ENCODE measurements around the gene SERTAD4. TPM values are rescaled to one million over a fixed set of nuclear protein-coding genes. Genes with fewer than 3 reads are reported as not detected.

Gene SERTAD4
- total and polyA plus RNA-seq, 2 donors (not counting 1 experiment from before 2014, with no cell fraction given): 0.17 to 7.6 TPM

DNA sequence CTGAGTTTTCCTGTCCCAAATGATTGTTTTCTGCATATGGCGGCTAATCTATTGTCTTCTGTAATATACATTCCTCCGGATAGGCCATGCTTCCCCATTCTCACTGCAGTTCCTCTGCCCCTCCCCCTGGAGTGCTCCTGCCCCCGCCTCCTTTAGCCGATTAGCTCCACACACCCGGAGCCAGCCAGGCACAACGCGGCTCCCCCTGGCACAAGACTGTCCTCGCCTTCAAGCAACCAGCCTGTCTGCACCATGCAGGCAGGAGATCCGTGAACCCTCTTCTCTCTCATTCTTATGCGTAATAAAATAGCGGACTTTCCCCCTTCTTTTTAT lies 18.0 kb downstream of the SERTAD4 start:
- Histone ChIP-seq H3K79me2 (ENCODE audit: control insufficient read depth, insufficient read depth, low read length) (no peaks in the 10 kb centered on the region), H3K4me3 (replicated peaks in 1 of 4; ENCODE audit: control extremely low read depth in 1 of 4, insufficient read depth in 1 of 4, low read depth in 3 of 4, low read length in 4 of 4) (no peak overlapping the region), H4K20me1 (ENCODE audit: control insufficient read depth, extremely low read depth, insufficient read depth, low read length) (no peaks in the 10 kb centered on the region), H3K9me3 (ENCODE audit: control insufficient read depth, insufficient read depth, low read depth, low read length) (no peaks in the 10 kb centered on the region), H3K27me3 (ENCODE audit: control insufficient read depth, insufficient read depth, low read length) (peaks cover 12% of the 10 kb centered on the region), H3K4me2 (ENCODE audit: extremely low read depth, insufficient read depth, low read length) (no peak overlapping the region), H3K9ac (ENCODE audit: insufficient read depth, low read length) (no peak overlapping the region), H3K27ac (ENCODE audit: insufficient read depth, low read length) (no peak overlapping the region), H2AFZ (ENCODE audit: low read length) (no peak overlapping the region), H3K36me3 (ENCODE audit: control insufficient read depth, insufficient read depth, low read length) (no peaks in the 10 kb centered on the region), H3K4me1 (ENCODE audit: control insufficient read depth, extremely low read depth, insufficient read depth, low read length) (peaks cover 2% of the 10 kb centered on the region)
- DNase-seq (ENCODE audit: low read depth in 2 of 2): peak in 1 of 2 donors; percentile 33
- no peak for TF ChIP-seq EZH2 (IDR thresholded peaks at IDR 0.05; ENCODE audit: low read length, missing control alignments)

DNA sequence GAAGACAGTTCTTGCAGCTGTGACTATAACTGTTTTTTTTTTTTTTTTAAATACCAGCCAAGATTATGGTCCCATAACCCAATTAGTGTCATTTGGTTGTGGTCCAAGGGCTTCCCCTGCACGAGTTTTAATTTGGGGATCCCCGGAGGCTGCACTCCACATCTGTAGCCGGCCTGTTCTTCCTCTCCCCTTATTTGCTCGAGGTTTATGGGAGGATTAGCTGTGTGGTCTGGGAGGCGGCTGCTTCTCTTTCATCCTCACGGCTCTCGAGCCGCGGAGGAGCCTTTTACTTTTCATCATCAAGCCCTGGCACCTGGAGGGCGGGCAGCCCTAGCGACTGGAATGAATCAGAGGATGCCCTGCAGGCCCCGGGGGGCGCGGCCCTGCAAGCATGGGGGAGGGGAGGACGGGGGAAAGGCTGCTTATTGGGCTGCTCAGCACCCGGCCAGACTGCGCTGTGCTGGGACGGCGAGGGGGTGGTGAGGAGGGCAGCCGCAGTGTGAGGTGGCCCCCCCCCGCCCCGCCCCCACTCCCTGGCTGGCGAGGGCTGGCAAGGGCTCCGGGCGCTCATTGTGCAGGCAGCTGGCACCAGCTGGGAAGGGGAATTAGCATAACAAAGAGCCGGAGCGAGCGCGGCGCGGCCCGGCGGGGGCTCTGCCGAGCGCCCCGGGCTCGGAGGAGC lies 18.5 kb downstream of the SERTAD4 start:
- H4K20me1 ChIP-seq (ENCODE audit: control insufficient read depth, extremely low read depth, insufficient read depth, low read length): no peaks in the 10 kb centered on the region
- no peak for TF ChIP-seq EZH2 (IDR thresholded peaks at IDR 0.05; ENCODE audit: low read length, missing control alignments)
- TF ChIP-seq, protein P1, sequence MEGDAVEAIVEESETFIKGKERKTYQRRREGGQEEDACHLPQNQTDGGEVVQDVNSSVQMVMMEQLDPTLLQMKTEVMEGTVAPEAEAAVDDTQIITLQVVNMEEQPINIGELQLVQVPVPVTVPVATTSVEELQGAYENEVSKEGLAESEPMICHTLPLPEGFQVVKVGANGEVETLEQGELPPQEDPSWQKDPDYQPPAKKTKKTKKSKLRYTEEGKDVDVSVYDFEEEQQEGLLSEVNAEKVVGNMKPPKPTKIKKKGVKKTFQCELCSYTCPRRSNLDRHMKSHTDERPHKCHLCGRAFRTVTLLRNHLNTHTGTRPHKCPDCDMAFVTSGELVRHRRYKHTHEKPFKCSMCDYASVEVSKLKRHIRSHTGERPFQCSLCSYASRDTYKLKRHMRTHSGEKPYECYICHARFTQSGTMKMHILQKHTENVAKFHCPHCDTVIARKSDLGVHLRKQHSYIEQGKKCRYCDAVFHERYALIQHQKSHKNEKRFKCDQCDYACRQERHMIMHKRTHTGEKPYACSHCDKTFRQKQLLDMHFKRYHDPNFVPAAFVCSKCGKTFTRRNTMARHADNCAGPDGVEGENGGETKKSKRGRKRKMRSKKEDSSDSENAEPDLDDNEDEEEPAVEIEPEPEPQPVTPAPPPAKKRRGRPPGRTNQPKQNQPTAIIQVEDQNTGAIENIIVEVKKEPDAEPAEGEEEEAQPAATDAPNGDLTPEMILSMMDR (conservative IDR thresholded peaks at IDR 0.05 in 1 of 2, IDR thresholded peaks at IDR 0.05 in 1 of 2; ENCODE audit: low read depth in 1 of 2, low read length in 2 of 2): no peak
- no peaks in the 10 kb centered on the region for H3K79me2 ChIP-seq (ENCODE audit: control insufficient read depth, insufficient read depth, low read length)
- H3K9ac ChIP-seq (ENCODE audit: insufficient read depth, low read length): no peak overlapping the region
- H3K27ac ChIP-seq (ENCODE audit: insufficient read depth, low read length): no peak overlapping the region
- peak overlapping the region; percentile 61 for H3K4me2 ChIP-seq (ENCODE audit: extremely low read depth, insufficient read depth, low read length)
- H3K36me3 ChIP-seq (ENCODE audit: control insufficient read depth, insufficient read depth, low read length): no peaks in the 10 kb centered on the region
- DNase-seq (ENCODE audit: low read depth in 2 of 2): peak in 1 of 2 donors; percentile 71
- peaks cover 2% of the 10 kb centered on the region for H3K4me1 ChIP-seq (ENCODE audit: control insufficient read depth, extremely low read depth, insufficient read depth, low read length)
- H3K27me3 ChIP-seq (ENCODE audit: control insufficient read depth, insufficient read depth, low read length): peaks cover 15% of the 10 kb centered on the region
- H3K9me3 ChIP-seq (ENCODE audit: control insufficient read depth, insufficient read depth, low read depth, low read length): no peaks in the 10 kb centered on the region
- no peak overlapping the region for H2AFZ ChIP-seq (ENCODE audit: low read length)
- H3K4me3 ChIP-seq (replicated peaks in 1 of 4; ENCODE audit: control extremely low read depth in 1 of 4, insufficient read depth in 1 of 4, low read depth in 3 of 4, low read length in 4 of 4): peak overlapping the region in 2 of 4 experiments; percentile 17 to 48

DNA sequence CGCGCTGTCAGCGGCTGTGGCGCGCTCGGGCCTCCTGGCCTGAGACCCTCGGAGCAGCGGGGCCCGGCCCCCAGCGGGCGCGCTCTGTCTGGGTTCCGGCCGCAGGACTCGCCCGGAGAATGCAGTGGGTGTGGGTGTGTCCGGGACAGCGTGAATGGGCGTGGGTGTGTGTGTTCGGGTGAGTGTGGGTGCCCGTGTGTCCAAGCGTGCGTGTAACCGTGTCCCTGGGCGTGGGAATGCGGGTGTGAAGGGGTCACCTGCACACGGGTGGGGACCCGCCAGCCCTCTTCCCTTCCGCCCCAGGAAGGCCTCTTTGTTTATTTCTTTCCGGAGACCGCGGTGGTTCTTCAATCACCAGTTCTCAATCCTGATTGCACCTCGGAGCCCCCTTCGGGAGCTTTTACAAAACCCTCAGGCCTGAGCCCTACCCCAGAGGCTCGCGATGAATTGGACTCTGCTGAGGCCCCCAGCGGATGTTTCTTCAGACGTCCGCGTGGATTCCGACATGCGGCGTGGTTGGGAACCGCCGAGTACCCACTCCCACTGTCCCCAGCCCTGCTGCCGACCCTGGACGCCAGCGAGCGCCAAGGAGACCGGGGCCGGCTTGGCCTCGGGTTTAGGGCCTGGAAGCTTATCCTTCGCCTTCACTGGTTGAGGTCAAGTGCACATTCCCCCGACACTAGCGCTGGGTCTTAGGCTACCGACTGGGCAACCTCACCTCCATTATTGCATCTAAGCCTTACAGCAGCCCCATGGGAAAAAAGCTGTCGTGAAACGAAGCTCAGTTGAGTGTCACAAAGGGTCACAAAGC lies 19.3 kb downstream of the SERTAD4 start:
- Histone ChIP-seq H3K9me3 (ENCODE audit: control insufficient read depth, insufficient read depth, low read depth, low read length) (no peaks in the 10 kb centered on the region), H3K36me3 (ENCODE audit: control insufficient read depth, insufficient read depth, low read length) (no peaks in the 10 kb centered on the region), H4K20me1 (ENCODE audit: control insufficient read depth, extremely low read depth, insufficient read depth, low read length) (no peaks in the 10 kb centered on the region), H3K27ac (ENCODE audit: insufficient read depth, low read length) (no peak overlapping the region), H3K9ac (ENCODE audit: insufficient read depth, low read length) (no peak overlapping the region), H3K4me2 (ENCODE audit: extremely low read depth, insufficient read depth, low read length) (peak overlapping the region; percentile 61), H3K79me2 (ENCODE audit: control insufficient read depth, insufficient read depth, low read length) (no peaks in the 10 kb centered on the region), H2AFZ (ENCODE audit: low read length) (peak overlapping the region; percentile 57), H3K27me3 (ENCODE audit: control insufficient read depth, insufficient read depth, low read length) (peaks cover 15% of the 10 kb centered on the region), H3K4me1 (ENCODE audit: control insufficient read depth, extremely low read depth, insufficient read depth, low read length) (peaks cover 2% of the 10 kb centered on the region), H3K4me3 (replicated peaks in 1 of 4; ENCODE audit: control extremely low read depth in 1 of 4, insufficient read depth in 1 of 4, low read depth in 3 of 4, low read length in 4 of 4) (peak overlapping the region in 2 of 4 experiments; percentile 17 to 48)
- no peak for TF ChIP-seq EZH2 (IDR thresholded peaks at IDR 0.05; ENCODE audit: low read length, missing control alignments)
- TF ChIP-seq, protein P1 (conservative IDR thresholded peaks at IDR 0.05 in 1 of 2, IDR thresholded peaks at IDR 0.05 in 1 of 2; ENCODE audit: low read depth in 1 of 2, low read length in 2 of 2): no peak
- DNase-seq (ENCODE audit: low read depth in 2 of 2): no peak
